ENCODE results near the gene RHOG. TPM values are rescaled to one million over a fixed set of nuclear protein-coding genes. Genes with fewer than 3 reads are reported as not detected.
A peak's percentile ranks its signal among the peaks of the same experiment; 100 is the strongest.

Gene RHOG
- total RNA-seq, 2 donors from 2014 or later, result 59.8 to 63.3 TPM

GRCh38 chr11:3853899-3854659 lies 13.3 kb upstream of the RHOG start:
- Histone ChIP-seq H3K36me3 (no peaks in the 10 kb centered on the region), H3K4me1 (peaks cover 17% of the 10 kb centered on the region), H3K4me3 (no peak overlapping the region), H3K9me3 (no peaks in the 10 kb centered on the region), H3K9ac (ENCODE audit: low read depth in 2 of 2, low read length in 2 of 2) (peak overlapping the region; percentile 91 to 95), H3K27ac (peak overlapping the region; percentile 87), H3K27me3 (no peaks in the 10 kb centered on the region)
- TF ChIP-seq CTCF (IDR thresholded peaks at IDR 0.05), result no peak
- DNase-seq, result peak; percentile 60
- intact Hi-C loops (cut with DNase I), result loop anchor here (5.0 kb wide), 1 partner anchor 103 kb away; no protein-coding TSS in a partner anchor

GRCh38 chr11:3853545-3853842 lies 12.7 kb upstream of the RHOG start:
- H3K4me1 ChIP-seq, result peaks cover 14% of the 10 kb centered on the region
- no peaks in the 10 kb centered on the region for H3K27me3 ChIP-seq
- H3K9me3 ChIP-seq, result no peaks in the 10 kb centered on the region
- TF ChIP-seq CTCF (IDR thresholded peaks at IDR 0.05), result no peak
- H3K9ac ChIP-seq (ENCODE audit: low read depth in 2 of 2, low read length in 2 of 2), result no peak overlapping the region
- intact Hi-C loops (cut with DNase I), result loop anchor here (5.0 kb wide), 1 partner anchor 104 kb away; no protein-coding TSS in a partner anchor
- H3K36me3 ChIP-seq, result no peaks in the 10 kb centered on the region
- no peak for DNase-seq
- no peak overlapping the region for H3K4me3 ChIP-seq
- no peak overlapping the region for H3K27ac ChIP-seq

GRCh38 chr11:3849297-3849874 lies 8.6 kb upstream of the RHOG start:
- H3K27me3 ChIP-seq, result no peaks in the 10 kb centered on the region
- DNase-seq, result peak; percentile 56
- H3K4me1 ChIP-seq, result peaks cover 5% of the 10 kb centered on the region
- TF ChIP-seq CTCF (IDR thresholded peaks at IDR 0.05), result peak; percentile 54
- intact Hi-C loops (cut with DNase I), result loop anchor here (2.0 kb wide), 1 partner anchor 223 kb away; no protein-coding TSS in a partner anchor
- H3K9ac ChIP-seq (ENCODE audit: low read depth in 2 of 2, low read length in 2 of 2), result no peak overlapping the region
- H3K4me3 ChIP-seq, result no peak overlapping the region
- H3K36me3 ChIP-seq, result no peaks in the 10 kb centered on the region
- no peaks in the 10 kb centered on the region for H3K9me3 ChIP-seq
- no peak overlapping the region for H3K27ac ChIP-seq

- Histone ChIP-seq H3K27ac (no peak overlapping the region), H3K9ac (ENCODE audit: low read depth in 2 of 2, low read length in 2 of 2) (no peak overlapping the region), H3K4me1 (no peaks in the 10 kb centered on the region), H3K4me3 (no peak overlapping the region), H3K9me3 (no peaks in the 10 kb centered on the region), H3K36me3 (no peaks in the 10 kb centered on the region), H3K27me3 (no peaks in the 10 kb centered on the region)
- intact Hi-C loops (cut with DNase I), result no loop called here
- no peak for DNase-seq
- no peak for TF ChIP-seq CTCF (IDR thresholded peaks at IDR 0.05)
Observed at GRCh38 chr11:3845670-3846069, 4.9 kb upstream of the RHOG start.

GRCh38 chr11:3845246-3845645 lies 4.5 kb upstream of the RHOG start:
- no peak overlapping the region for H3K9ac ChIP-seq (ENCODE audit: low read depth in 2 of 2, low read length in 2 of 2)
- H3K36me3 ChIP-seq, result no peaks in the 10 kb centered on the region
- no peaks in the 10 kb centered on the region for H3K9me3 ChIP-seq
- no peak overlapping the region for H3K27ac ChIP-seq
- intact Hi-C loops (cut with DNase I), result no loop called here
- no peak for DNase-seq
- H3K27me3 ChIP-seq, result no peaks in the 10 kb centered on the region
- TF ChIP-seq CTCF (IDR thresholded peaks at IDR 0.05), result no peak
- H3K4me1 ChIP-seq, result no peaks in the 10 kb centered on the region
- no peak overlapping the region for H3K4me3 ChIP-seq

Measured in colonic mucosa (tissue), 4 donors.